NCI-H526 (cell line): Measurements from ENCODE around the gene SRXN1.
A peak's percentile ranks its signal among the peaks of the same experiment; 100 is the strongest.
"Not testable (repeated sequence)": the region's sequence is repeated elsewhere in the genome, so short reads cannot be mapped to it uniquely, and the experiment has no call there.

ENCODE experiments used
- DNase-seq, 2 experiments: peaks; one replicate each; lab custom pipeline; 2025; lab: John Stamatoyannopoulos, UW

Gene SRXN1

GRCh38 chr20:655726-656624 lies 3.0 kb upstream of the SRXN1 start:
- no peak for DNase-seq

GRCh38 chr20:654417-654750 lies 1.4 kb upstream of the SRXN1 start:
- DNase-seq: no peak

- DNase-seq: no peak
Observed at GRCh38 chr20:653590-654416, 803 bp upstream of the SRXN1 start.

- peak in 1 of 2 experiments; percentile 76 for DNase-seq
Observed at GRCh38 chr20:652615-653109, 338 bp downstream of the SRXN1 start.

GRCh38 chr20:651713-652614 lies 1.0 kb downstream of the SRXN1 start:
- peak in 1 of 2 experiments; percentile 33 for DNase-seq

GRCh38 chr20:650954-651353 lies 2.0 kb downstream of the SRXN1 start:
- DNase-seq: peak in 1 of 2 experiments; percentile 28

- no peak for DNase-seq
Observed at GRCh38 chr20:650281-650680, 2.7 kb downstream of the SRXN1 start.

- DNase-seq: no peak
Observed at GRCh38 chr20:647479-648019, 5.5 kb downstream of the SRXN1 start.

- DNase-seq: no peak
Observed at GRCh38 chr20:646868-647233, 6.1 kb downstream of the SRXN1 start.

- DNase-seq: no peak
Observed at GRCh38 chr20:646107-646867, 6.7 kb downstream of the SRXN1 start.

GRCh38 chr20:645318-646106 lies 7.5 kb downstream of the SRXN1 start:
- DNase-seq: peak; percentile 73 to 89

GRCh38 chr20:644692-645317 lies 8.2 kb downstream of the SRXN1 start:
- DNase-seq: no peak

- peak in 1 of 2 experiments; percentile 49 for DNase-seq
Observed at GRCh38 chr20:642398-643174, 10.4 kb downstream of the SRXN1 start.

- not testable (repeated sequence) for DNase-seq
Observed at GRCh38 chr20:642013-642397, 11.0 kb downstream of the SRXN1 start.

GRCh38 chr20:641516-641875 lies 11.5 kb downstream of the SRXN1 start:
- DNase-seq: peak; percentile 34 to 62

- DNase-seq: no peak
Observed at GRCh38 chr20:640674-641515, 12.1 kb downstream of the SRXN1 start.

- DNase-seq: no peak
Observed at GRCh38 chr20:638579-638978, 14.4 kb downstream of the SRXN1 start.

- DNase-seq: no peak
Observed at GRCh38 chr20:637559-637958, 15.4 kb downstream of the SRXN1 start.
